ENCODE data around the gene PPARGC1A.

Gene PPARGC1A

DNA sequence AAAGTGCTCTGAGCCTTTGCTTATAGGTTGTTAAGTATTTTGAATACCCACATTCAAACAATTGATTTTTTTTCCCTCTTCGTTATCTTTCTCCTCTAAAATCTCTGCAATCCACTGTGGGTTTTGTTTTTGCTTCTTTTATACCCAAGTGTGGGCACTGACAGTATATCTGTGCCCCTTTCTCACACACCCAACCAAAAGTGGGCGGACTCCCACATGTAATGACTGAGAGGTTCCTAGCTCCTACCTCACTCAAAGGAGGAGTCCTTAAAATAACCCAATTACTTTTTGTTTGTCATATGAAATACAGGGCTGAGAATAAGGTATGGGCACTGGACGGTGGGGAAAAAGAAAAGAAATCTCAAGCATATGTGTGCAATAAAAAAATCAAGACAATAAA is 51.7 kb downstream of the PPARGC1A start:
- no peak for DNase-seq (ENCODE audit: low spot score)

DNA sequence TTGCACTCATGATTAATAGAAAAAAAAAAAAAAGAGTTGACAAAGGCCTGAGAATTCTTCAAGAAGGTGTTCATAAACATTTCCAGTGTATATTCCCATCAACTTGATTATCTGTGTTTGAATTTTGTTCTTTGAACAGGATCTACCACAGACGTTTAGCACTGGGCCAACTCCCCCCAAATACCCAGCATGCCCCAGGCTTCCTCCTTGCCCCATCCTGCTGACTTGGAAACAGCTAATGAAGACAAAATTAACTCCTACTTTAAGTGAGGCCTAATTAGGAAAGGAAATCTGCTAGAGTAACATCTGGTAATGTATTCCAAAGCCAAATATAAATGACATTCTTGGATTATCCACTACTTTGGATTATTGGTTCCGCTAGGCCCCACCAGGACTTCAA is 52.5 kb downstream of the PPARGC1A start:
- no peak for DNase-seq (ENCODE audit: low spot score)

DNA sequence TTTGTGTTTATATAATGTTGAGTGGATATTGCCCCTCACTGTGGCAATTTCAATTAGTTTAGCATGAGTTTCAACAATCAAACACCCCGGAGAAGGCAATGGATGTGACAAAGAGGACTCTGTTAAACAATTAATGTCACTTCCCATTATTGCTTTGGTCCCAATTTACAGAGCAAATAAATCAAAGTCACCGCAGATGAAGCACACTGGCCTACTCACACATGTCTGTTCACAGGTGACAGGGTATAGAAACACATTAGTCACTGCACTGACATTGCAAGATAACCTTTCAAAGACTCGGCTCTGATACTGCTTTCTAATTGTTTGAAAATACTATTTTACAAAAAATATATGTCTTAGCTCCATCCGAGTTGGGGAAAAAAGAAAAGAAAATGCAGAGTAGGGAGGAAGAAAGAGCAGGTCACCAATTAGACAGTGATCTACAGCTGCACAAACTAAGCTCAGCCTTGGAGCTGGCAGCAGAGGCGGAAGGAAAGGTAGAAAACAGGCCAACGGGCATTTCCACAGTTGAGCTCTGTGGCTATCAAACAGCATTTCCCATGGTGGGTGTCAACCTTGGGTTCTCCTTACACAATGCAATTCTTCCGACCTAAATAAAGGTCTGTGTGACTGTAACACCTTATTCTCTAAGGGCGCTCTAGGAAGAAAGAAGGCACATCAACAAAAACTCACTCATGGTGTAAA is 53.9 kb downstream of the PPARGC1A start:
- no peak for DNase-seq (ENCODE audit: low spot score)

DNA sequence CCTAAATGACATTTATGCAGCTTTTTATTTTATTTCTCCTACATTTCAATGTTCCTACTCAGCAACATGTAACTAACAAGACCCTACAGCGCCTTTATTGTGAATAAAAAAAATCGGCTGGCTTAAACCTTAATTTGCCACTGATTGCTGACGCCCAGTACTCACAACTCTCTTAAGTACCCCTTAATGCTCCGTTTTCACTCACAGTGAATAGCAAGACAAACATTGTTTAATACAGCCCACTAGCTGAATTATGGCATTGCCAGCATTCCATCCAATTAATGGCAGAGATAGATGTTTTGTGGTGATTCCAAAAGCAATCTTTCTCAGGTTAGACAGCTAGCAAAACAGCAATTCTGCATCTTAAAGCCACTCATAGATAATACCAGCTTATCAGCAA is 61.1 kb downstream of the PPARGC1A start:
- no peak for DNase-seq (ENCODE audit: low spot score)

DNA sequence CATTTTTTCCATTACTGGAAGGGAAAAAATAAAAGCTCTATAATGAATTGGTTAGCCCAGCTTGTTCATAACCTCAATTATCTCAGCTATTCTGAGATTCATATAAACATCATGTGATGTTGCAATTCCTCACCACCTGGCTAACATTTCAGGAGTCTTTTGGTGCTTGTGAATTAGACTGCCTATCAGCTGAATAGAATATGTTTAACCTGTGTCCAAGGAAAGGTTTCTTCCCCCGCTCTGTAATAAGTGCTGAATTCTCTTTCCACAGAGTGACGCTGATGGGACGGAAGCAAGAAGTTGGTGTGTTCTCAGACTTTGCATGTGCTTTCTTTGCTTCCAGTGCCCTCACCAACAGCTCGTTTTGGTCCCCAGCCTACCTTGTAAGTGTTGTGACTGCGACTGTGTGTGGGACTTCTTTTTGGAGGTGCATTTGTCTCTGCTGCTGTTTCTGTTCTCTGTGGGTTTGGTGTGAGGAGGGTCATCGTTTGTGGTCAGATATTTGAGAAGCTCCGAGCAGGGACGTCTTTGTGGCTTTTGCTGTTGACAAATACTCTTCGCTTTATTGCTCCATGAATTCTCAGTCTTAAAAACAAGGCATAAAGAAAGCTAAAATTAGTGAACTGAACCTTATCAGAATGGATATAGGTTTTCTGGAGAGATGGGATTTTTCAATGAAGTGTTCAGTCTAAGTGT is 61.7 kb downstream of the PPARGC1A start:
- no peak for DNase-seq (ENCODE audit: low spot score)

DNA sequence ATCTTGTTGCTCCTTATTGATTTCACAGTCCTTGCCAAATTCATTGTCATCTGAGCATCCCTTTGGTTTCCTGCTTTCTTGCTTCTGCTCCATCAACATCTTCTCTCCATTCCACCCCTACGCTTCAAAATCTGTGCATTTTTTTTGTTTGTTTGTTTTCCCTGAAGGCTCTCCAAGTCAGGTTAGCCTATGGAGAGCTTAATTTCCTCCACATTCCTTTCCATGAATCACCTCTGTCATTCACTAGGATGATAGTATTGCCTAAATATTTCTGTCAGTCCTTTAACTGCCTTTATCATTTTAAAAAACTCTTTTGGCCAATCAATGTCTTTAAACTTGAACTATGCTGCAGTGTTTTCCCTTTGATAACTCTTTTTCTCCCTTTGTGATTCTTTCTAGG is 67.7 kb downstream of the PPARGC1A start:
- DNase-seq (ENCODE audit: low spot score) = no peak

- DNase-seq (ENCODE audit: low spot score) = no peak
These were observed 70.8 kb downstream of the PPARGC1A start for GRCh38 chr4:23819041-23819511.

- no peak for DNase-seq (ENCODE audit: low spot score)
These were observed 71.6 kb downstream of the PPARGC1A start for GRCh38 chr4:23818097-23818885.

GRCh38 chr4:23814996-23815660 is 74.7 kb downstream of the PPARGC1A start:
- no peak for DNase-seq (ENCODE audit: low spot score)

DNA sequence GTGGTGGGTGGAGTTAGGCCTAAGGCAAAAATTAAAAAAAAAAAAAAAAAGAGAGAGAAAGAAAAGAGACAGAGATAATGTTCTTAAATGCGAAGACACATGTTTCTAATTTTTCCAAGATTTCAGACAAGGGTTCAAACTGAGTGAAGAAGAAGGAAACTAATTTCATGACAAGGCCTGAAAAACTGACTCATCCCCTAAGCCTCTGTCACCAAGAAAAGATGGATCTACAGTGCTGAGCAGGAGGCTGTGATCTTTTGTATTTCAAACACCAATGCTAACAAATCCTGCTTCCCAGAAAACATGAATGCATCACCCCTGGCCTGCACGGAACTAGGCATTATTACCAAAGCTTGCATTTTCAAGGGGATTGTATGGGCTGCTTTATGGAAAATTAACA is 75.3 kb downstream of the PPARGC1A start:
- DNase-seq (ENCODE audit: low spot score) = no peak

DNA sequence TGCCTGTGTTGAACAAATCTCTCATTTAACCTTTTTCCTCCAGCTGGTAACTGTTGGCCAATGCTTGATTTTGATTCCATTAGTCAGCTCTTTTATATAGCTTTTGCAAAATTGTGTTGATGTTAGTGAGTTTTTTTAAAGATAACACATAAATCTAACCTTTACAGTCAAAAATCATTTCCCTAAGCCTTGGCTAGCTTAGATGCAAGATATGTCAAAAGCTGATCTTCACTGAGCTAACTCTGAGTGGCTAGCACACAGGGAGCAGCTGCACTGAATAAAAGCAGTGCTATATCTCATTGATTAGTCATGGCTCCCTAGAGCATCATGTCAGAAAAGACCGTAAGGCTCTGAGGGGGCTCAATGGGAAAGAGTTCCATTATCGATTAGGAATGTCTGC is 78.7 kb downstream of the PPARGC1A start:
- DNase-seq (ENCODE audit: low spot score) = no peak

DNA sequence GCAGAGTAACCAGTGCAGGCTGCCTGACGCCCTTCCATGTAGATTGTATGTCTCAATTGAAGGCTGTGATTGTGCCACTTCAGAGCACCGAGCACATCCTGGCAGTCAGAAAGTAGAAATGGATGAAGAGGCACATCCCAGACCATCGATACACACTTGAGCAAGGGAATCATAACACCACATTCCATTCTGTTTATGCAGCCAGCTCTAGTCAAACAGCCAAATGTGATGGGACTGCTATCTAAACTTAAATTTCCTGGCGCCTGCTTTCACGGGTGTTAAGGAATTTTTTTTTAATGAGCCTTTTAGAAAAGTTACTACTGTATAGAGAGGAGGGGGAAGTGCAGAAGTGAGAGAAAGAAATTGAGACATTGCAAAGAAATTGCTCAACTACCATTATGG is 84.4 kb downstream of the PPARGC1A start:
- no peak for DNase-seq (ENCODE audit: low spot score)

- DNase-seq (ENCODE audit: low spot score) = no peak
These were observed 100.1 kb downstream of the PPARGC1A start for GRCh38 chr4:23789762-23790161.

GRCh38 chr4:23788460-23788859 is 101.4 kb downstream of the PPARGC1A start:
- DNase-seq (ENCODE audit: low spot score) = no peak

DNA sequence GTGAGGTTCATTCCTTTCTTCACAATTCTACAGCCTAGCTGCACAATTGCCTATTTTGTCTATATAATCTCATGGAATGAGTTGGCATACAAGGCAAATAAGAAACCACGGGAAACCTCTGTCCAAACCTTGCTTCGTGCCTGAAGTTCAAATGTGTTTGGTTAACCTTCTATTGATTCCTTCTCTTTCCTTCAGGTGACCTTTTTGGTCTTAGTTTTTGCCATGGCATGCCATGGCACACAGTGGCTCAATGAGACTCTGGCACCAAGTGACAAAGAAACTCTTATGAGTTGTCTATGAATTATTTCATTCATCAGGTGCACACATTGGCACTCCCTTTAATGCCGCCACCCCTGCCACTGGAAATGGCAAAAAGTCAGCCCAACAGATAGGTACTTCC is 101.8 kb downstream of the PPARGC1A start:
- DNase-seq (ENCODE audit: low spot score) = no peak

GRCh38 chr4:23782778-23783437 is 106.9 kb downstream of the PPARGC1A start:
- DNase-seq (ENCODE audit: low spot score) = peak; percentile 9

- no peak for DNase-seq (ENCODE audit: low spot score)
These were observed 110.0 kb downstream of the PPARGC1A start for GRCh38 chr4:23779839-23780238.

- no peak for DNase-seq (ENCODE audit: low spot score)
These were observed 110.4 kb downstream of the PPARGC1A start for GRCh38 chr4:23779422-23779821.

DNA sequence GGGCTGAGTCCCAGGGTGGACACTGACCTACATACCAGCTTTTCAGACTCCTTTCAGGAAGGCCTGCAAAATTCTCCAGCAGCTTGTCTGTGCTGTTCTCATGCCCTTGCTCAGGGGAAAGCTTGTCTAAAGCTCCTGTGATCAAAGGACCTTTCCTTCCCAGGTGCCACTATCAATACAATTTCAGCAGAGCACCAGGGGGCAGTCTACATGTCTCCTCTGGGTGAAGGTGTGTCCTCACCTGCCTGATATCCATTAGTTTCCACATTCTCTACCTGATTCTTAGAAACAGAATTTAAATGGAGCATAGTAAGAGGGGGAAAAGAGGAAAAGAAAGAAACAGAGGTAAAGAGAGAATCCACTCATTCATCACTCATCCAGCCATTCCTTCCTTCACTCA is 114.2 kb downstream of the PPARGC1A start:
- DNase-seq (ENCODE audit: low spot score) = no peak

DNA sequence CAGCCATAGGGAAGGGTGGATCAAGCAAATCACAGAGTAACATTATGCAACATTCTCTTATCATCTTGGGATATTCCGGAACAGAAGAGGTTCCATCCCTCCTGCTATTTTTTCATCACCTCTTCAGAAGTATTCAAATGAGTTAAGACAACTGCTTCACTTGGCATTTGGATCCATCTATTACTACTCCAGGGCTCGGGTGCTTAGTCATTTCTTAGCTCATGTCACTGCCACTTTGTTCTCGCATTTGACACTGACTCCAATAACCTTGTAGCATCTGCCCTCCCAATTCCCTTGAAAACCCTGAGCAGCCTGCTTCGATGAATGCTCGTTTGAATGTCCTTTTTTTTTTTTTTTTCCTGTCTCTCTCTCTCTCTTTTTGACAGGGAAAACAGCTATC is 114.9 kb downstream of the PPARGC1A start:
- no peak for DNase-seq (ENCODE audit: low spot score)

DNA sequence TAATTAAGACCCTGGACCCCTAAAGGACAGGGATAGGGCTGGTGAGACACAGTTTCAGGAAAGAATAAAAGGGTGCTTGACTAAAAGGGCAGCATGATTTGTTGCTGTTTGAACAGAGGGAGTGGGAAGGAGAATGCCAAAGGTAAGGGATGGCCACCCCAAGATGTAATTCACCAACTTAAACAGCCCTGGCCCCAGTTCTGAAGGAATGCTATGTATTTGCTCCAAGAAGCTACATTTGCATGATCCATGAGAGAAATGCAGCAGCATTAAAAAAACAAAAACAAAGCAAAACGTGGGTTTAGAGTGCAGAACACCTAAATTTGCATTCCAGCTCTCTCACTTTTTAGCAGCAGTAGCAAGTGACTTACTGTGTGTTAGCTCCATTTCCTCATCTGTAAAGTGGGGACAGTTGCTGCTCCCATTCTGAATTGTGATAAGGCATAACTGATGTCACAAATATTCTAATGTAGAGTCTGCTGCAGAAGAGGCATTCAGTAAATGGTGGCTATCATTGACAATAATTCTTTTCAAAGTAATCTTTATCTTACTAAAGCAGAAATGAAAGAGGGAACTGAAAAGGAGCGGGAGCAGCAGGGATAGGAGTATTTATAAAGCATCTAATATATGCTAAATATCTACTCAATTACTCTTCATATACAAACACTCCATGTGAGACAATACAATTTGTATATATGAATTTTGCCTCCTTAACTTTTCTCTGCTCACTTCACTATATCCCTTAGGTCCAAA is 115.8 kb downstream of the PPARGC1A start:
- DNase-seq (ENCODE audit: low spot score) = no peak
